ENCODE measurements around the gene ABI1.

- TF ChIP-seq CTCF (IDR thresholded peaks at IDR 0.05): no peak
- no peak for TF ChIP-seq EZH2 (IDR thresholded peaks at IDR 0.05; ENCODE audit: borderline replicate concordance, insufficient read depth, low read depth, low read length, poor library complexity, severe bottlenecking)
Observed at GRCh38 chr10:26706936-26707335, 153.8 kb downstream of the ABI1 start.

All from B cell (primary cell).